NCI-H82 treated with DMSO at 0.1 percent for 48 hours (cell line): ENCODE data around the gene RLIM.
"Not testable (repeated sequence)": the region's sequence is repeated elsewhere in the genome, so short reads cannot be mapped to it uniquely, and the experiment has no call there.

ENCODE experiments used
- DNase-seq: peaks from one replicate; lab custom pipeline; 2025; ENCODE audit not compliant: unreplicated experiment; lab: John Stamatoyannopoulos, UW

RLIM gene

GRCh38 chrX:74614093-74614909 lies at the start of gene RLIM:
TSS of gene RLIM (minus strand) at chrX:74614624. CDS start at chrX:74595977, 18,647 bp downstream.
- peak; percentile 86 for DNase-seq

- no peak for DNase-seq
These were observed 41.8 kb upstream of the RLIM start for GRCh38 chrX:74656079-74656745.

- DNase-seq, result not testable (repeated sequence)
These were observed 40.5 kb upstream of the RLIM start for GRCh38 chrX:74654953-74655352.

GRCh38 chrX:74636749-74637314 lies 22.4 kb upstream of the RLIM start:
- no peak for DNase-seq

GRCh38 chrX:74613370-74614092 lies 893 bp downstream of the RLIM start:
- peak; percentile 17 for DNase-seq

- DNase-seq, result no peak
These were observed 7.6 kb downstream of the RLIM start for GRCh38 chrX:74606799-74607198.

- no peak for DNase-seq
These were observed 8.1 kb downstream of the RLIM start for GRCh38 chrX:74606342-74606741.

- DNase-seq, result no peak
These were observed 11.4 kb downstream of the RLIM start for GRCh38 chrX:74603040-74603439.

- no peak for DNase-seq
These were observed 12.3 kb downstream of the RLIM start for GRCh38 chrX:74602142-74602541.

- no peak for DNase-seq
These were observed 20.8 kb downstream of the RLIM start for GRCh38 chrX:74593593-74593992.

GRCh38 chrX:74585766-74586165 lies 28.7 kb downstream of the RLIM start:
- DNase-seq, result no peak

GRCh38 chrX:74579597-74580198 lies 34.7 kb downstream of the RLIM start:
- DNase-seq, result no peak

- DNase-seq, result no peak
These were observed 36.3 kb downstream of the RLIM start for GRCh38 chrX:74578137-74578536.

- DNase-seq, result no peak
These were observed 57.0 kb downstream of the RLIM start for GRCh38 chrX:74557378-74557777.

- no peak for DNase-seq
These were observed 62.5 kb downstream of the RLIM start for GRCh38 chrX:74551934-74552333.

- peak; percentile 68 for DNase-seq
These were observed 64.1 kb downstream of the RLIM start for GRCh38 chrX:74550295-74550802.

- DNase-seq, result no peak
These were observed 67.4 kb downstream of the RLIM start for GRCh38 chrX:74546984-74547383.

- no peak for DNase-seq
These were observed 68.4 kb downstream of the RLIM start for GRCh38 chrX:74545880-74546523.

GRCh38 chrX:74540635-74541249 lies 73.7 kb downstream of the RLIM start:
- DNase-seq, result no peak

- no peak for DNase-seq
These were observed 77.5 kb downstream of the RLIM start for GRCh38 chrX:74536832-74537371.
